Endothelial cell of umbilical vein (primary cell): ENCODE data around the gene FBXO21. TPM values are rescaled to one million over a fixed set of nuclear protein-coding genes. Genes with fewer than 3 reads are reported as not detected.

ENCODE experiments used
- BruUV-seq: library from RNA; stranded (reverse); fragments of 400-500 nt; replicated peaks from 2 replicates; lab custom pipeline; 2021; lab: Mats Ljungman, UMichigan
- CTCF ChIA-PET: fragments of 300-600, 350-600 bp; sonication (Branson Sonifier 250); formaldehyde crosslinking; loops from one replicate; lab custom pipeline; 2021; ENCODE audit warnings: antibody characterized with exemption, inconsistent platforms; lab: Charles Lee
- POLR2A ChIA-PET: fragments of 300-600, 350-600 bp; sonication (Branson Sonifier 250); formaldehyde crosslinking; loops from one replicate; lab custom pipeline; 2021; ENCODE audit warnings: antibody characterized with exemption, inconsistent platforms; lab: Charles Lee
- DNase-seq: peaks from one replicate; pipeline ENCODE4 v3.0.0-alpha.2; 2011; ENCODE audit warnings: low read depth, low spot score
- FAIRE-seq: peaks from 2 replicates; lab custom pipeline; 2011; peaks lifted over from hg19 to GRCh38; lab: Jason Lieb, UNC
- H2AFZ ChIP-seq: 2 replicates; pipeline ENCODE4 v1.6.0; 2012; ENCODE audit warnings: low read depth, low read length, control low read depth, inconsistent platforms
- H3K27ac ChIP-seq: 2 replicates; pipeline ENCODE4 v1.5.1; 2011; ENCODE audit warnings: low read depth, mild to moderate bottlenecking, control low read depth, low read length, moderate library complexity; ENCODE audit not compliant: insufficient read depth
- H3K27me3 ChIP-seq, 2 experiments: 2 replicates each; pipeline versions ENCODE4 v1.6.0 to v1.6.1; 2011; ENCODE audit warnings: low read length in 2 of 2, mixed read lengths in 1 of 2; ENCODE audit not compliant: control insufficient read depth in 2 of 2, insufficient read depth in 2 of 2
- H3K36me3 ChIP-seq, 2 experiments: 2 replicates in 1 of 2; 3 replicates in 1 of 2; pipeline ENCODE4 v1.5.1; 2011; ENCODE audit warnings: low read length in 2 of 2, mild to moderate bottlenecking in 1 of 2, moderate library complexity in 1 of 2; ENCODE audit not compliant: control insufficient read depth in 2 of 2, insufficient read depth in 2 of 2; ENCODE audit errors: extremely low read depth in 1 of 2
- H3K4me1 ChIP-seq: 3 replicates; pipeline ENCODE4 v1.5.1; 2011; ENCODE audit warnings: mild to moderate bottlenecking, low read length; ENCODE audit not compliant: control insufficient read depth, insufficient read depth; ENCODE audit errors: extremely low read depth
- H3K4me2 ChIP-seq: 2 replicates; pipeline ENCODE4 v1.6.1; 2011; ENCODE audit warnings: low read length, control low read depth, mixed read lengths; ENCODE audit not compliant: insufficient read depth
- H3K4me3 ChIP-seq, 3 experiments: fragments of 200-600 bp in 1 of 3; sonication (generic), shearing (Covaris generic) in 1 of 3; replicated peaks in 1 of 3; 2 replicates each; pipeline ENCODE4 v1.5.1; 2011 to 2016; ENCODE audit warnings: control low read depth in 3 of 3, low read length in 3 of 3, mild to moderate bottlenecking in 2 of 3, inconsistent platforms in 1 of 3, low read depth in 1 of 3, moderate library complexity in 1 of 3; ENCODE audit not compliant: insufficient read depth in 1 of 3
- H3K79me2 ChIP-seq: 2 replicates; pipeline ENCODE4 v1.6.0; 2012; ENCODE audit warnings: low read length, inconsistent platforms; ENCODE audit not compliant: control insufficient read depth, insufficient read depth
- H3K9ac ChIP-seq: replicated peaks from 2 replicates; pipeline ENCODE3; 2011; ENCODE audit warnings: low read length, control low read depth; ENCODE audit not compliant: insufficient read depth; ENCODE audit errors: extremely low read depth
- H3K9me1 ChIP-seq: replicated peaks from 3 replicates; pipeline ENCODE4 v1.6.0; 2011; ENCODE audit warnings: mild to moderate bottlenecking, low read length; ENCODE audit not compliant: control insufficient read depth, insufficient read depth; ENCODE audit errors: extremely low read depth
- H3K9me3 ChIP-seq: replicated peaks from 2 replicates; pipeline ENCODE4 v1.5.1; 2012; ENCODE audit warnings: low read length, inconsistent platforms; ENCODE audit not compliant: control insufficient read depth, insufficient read depth
- H4K20me1 ChIP-seq: replicated peaks from 2 replicates; pipeline ENCODE3; 2011; ENCODE audit warnings: mild to moderate bottlenecking, low read length; ENCODE audit not compliant: control insufficient read depth, insufficient read depth; ENCODE audit errors: extremely low read depth
- CTCF ChIP-seq, 2 donors: IDR thresholded peaks; 1 replicate in 1 of 2; 2 replicates in 1 of 2; pipeline ENCODE4 v1.5.1; 2011; ENCODE audit warnings: low read length in 2 of 2, mild to moderate bottlenecking in 2 of 2, moderate library complexity in 2 of 2, control low read depth in 1 of 2, inconsistent platforms in 1 of 2, low read depth in 1 of 2; ENCODE audit not compliant: insufficient read depth in 1 of 2; ENCODE audit errors: extremely low read depth in 1 of 2
- EZH2 ChIP-seq: IDR thresholded peaks from 2 replicates; pipeline ENCODE4 v1.6.1; 2012; ENCODE audit warnings: borderline replicate concordance, low read depth, mild to moderate bottlenecking, moderate library complexity, low read length, inconsistent platforms; ENCODE audit not compliant: severe bottlenecking
- JUN ChIP-seq: IDR thresholded peaks from 2 replicates; pipeline ENCODE4 v1.6.1; 2011; ENCODE audit warnings: borderline replicate concordance, low read depth; ENCODE audit not compliant: insufficient read length, insufficient read depth
- MYC ChIP-seq: IDR thresholded peaks from one replicate; pipeline ENCODE4 v1.6.1; 2011; ENCODE audit warnings: mild to moderate bottlenecking, low read depth, low read length
- POLR2A ChIP-seq: IDR thresholded peaks from 2 replicates; pipeline ENCODE4 v1.6.1; 2012; ENCODE audit warnings: low read depth, mild to moderate bottlenecking, control low read depth, low read length
- POLR2AphosphoS5 ChIP-seq: IDR thresholded peaks from 2 replicates; pipeline ENCODE4 v1.6.1; 2012; ENCODE audit warnings: low read depth, mild to moderate bottlenecking, control low read depth, low read length, moderate library complexity; ENCODE audit not compliant: insufficient read depth
- dilution Hi-C: fragments of 300-500 bp; cut with MboI; formaldehyde crosslinking; loops from one replicate; pipeline ENCODE4 v1.15.0; 2019; ENCODE audit warnings: low sequenced_read_pairs; ENCODE audit not compliant: extremely low pct_ligation_motif_present
- intact Hi-C: fragments of 100-400 bp; cut with micrococcal nuclease; formaldehyde crosslinking; loops from one replicate; pipeline ENCODE4 v1.10.0; 2022
- polyA plus RNA-seq, 4 experiments: library from polyadenylated mRNA; depleted of rRNA in 3 of 4; stranded (reverse) in 3 of 4; unstranded in 1 of 4; fragments of >200 nt; gene quantifications; 2 replicates each; pipeline versions ENCODE4 v1.2.1 to v1.2.3, GENCODE V29; 2011 to 2012; ENCODE audit warnings: missing spikeins in 1 of 4
- total RNA-seq: library from RNA; stranded (reverse); gene quantifications from 2 replicates; pipeline ENCODE4 v1.2.3, GENCODE V29; 2021

Gene FBXO21
- total and polyA plus RNA-seq, 2 donors (not counting 3 experiments of a cell fraction or from before 2014, with no cell fraction given) = 41.6 to 66.7 TPM

- Histone ChIP-seq H3K79me2 (no peaks in the 10 kb centered on the region), H4K20me1 (no peaks in the 10 kb centered on the region), H3K27ac (no peak overlapping the region), H2AFZ (no peak overlapping the region), H3K9ac (no peak overlapping the region), H3K36me3 (no peaks in the 10 kb centered on the region), H3K4me3 (no peak overlapping the region), H3K9me1 (no peaks in the 10 kb centered on the region), H3K27me3 (no peaks in the 10 kb centered on the region), H3K4me2 (no peak overlapping the region), H3K4me1 (no peaks in the 10 kb centered on the region), H3K9me3 (no peaks in the 10 kb centered on the region)
- DNase-seq (no peak), FAIRE-seq (no peak)
- dilution Hi-C loops = no loop called here
- intact Hi-C loops = no loop called here
- CTCF ChIA-PET = no interaction called here
- TF ChIP-seq CTCF (IDR thresholded peaks at IDR 0.05; ENCODE audit: extremely low read depth in 1 of 2, insufficient read depth in 1 of 2, low read depth in 1 of 2, low read length in 2 of 2) (no peak), POLR2AphosphoS5 (no peak), MYC (no peak), EZH2 (no peak), JUN (no peak), POLR2A (no peak)
- BruUV-seq = no TSS peak
- POLR2A ChIA-PET = no interaction called here
Measured at GRCh38 chr12:117109943-117110635, 80.2 kb downstream of the FBXO21 start.
